ENCODE results near the gene EPB41L5. TPM values are rescaled to one million over a fixed set of nuclear protein-coding genes. Genes with fewer than 3 reads are reported as not detected.
A peak's percentile ranks its signal among the peaks of the same experiment; 100 is the strongest.

EPB41L5 gene
- total RNA-seq, 1 donor from 2014 or later, result 16.2 TPM

DNA sequence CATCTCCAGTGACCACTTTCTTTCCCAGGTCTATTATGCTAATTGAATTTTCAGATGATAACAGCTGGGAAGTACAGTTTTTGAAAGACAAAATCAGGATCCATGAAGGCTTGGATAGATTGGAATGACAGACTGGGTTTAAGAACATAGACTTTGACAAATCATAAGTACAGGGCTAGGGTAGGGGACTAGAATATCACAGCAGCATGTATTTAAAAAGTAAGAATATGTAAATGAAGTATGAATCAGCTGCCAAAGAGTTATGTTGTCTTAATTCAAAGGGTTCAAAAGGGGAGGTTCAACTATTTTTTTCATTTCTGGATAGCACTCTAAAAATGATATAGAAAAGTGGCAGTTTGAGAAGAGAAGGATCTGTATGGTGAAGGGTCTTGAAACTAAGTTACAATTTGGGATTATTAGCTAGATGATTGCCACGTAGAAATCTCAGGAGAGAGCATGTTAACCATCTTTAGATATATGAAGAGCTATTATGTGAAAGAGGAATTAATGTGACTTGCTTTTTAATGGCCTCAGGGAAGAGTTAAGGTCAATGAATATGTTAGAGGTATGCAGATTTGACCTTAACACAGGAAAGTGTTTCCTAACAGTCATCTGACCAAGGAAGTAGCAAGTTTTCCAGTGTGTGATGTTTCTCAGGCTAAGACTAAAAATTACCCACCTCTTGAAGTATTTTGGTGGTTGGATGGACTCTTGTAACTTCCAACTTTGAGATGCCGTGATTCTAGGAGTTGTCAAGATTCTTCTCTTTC, 128.6 kb downstream of the EPB41L5 start:
- Histone ChIP-seq H4K20me1 (ENCODE audit: insufficient read depth, low read length) (no peaks in the 10 kb centered on the region), H2AFZ (ENCODE audit: low read depth, low read length) (no peak overlapping the region), H3K27me3 (ENCODE audit: insufficient read depth, low read length) (no peaks in the 10 kb centered on the region), H3K36me3 (ENCODE audit: insufficient read depth, low read length) (no peaks in the 10 kb centered on the region), H3K4me1 (ENCODE audit: insufficient read depth, low read length) (no peaks in the 10 kb centered on the region), H3K79me2 (ENCODE audit: insufficient read depth, low read length) (no peaks in the 10 kb centered on the region), H3K9ac (ENCODE audit: low read length) (no peak overlapping the region), H3K9me3 (ENCODE audit: insufficient read depth, low read depth, low read length) (no peaks in the 10 kb centered on the region), H3K27ac (ENCODE audit: low read depth, low read length) (no peak overlapping the region), H3K4me2 (ENCODE audit: low read length) (no peak overlapping the region), H3K4me3 (ENCODE audit: insufficient read depth, low read depth, low read length) (no peak overlapping the region)
- no peak for DNase-seq (ENCODE audit: low read depth)
- TF ChIP-seq, protein P1, sequence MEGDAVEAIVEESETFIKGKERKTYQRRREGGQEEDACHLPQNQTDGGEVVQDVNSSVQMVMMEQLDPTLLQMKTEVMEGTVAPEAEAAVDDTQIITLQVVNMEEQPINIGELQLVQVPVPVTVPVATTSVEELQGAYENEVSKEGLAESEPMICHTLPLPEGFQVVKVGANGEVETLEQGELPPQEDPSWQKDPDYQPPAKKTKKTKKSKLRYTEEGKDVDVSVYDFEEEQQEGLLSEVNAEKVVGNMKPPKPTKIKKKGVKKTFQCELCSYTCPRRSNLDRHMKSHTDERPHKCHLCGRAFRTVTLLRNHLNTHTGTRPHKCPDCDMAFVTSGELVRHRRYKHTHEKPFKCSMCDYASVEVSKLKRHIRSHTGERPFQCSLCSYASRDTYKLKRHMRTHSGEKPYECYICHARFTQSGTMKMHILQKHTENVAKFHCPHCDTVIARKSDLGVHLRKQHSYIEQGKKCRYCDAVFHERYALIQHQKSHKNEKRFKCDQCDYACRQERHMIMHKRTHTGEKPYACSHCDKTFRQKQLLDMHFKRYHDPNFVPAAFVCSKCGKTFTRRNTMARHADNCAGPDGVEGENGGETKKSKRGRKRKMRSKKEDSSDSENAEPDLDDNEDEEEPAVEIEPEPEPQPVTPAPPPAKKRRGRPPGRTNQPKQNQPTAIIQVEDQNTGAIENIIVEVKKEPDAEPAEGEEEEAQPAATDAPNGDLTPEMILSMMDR (IDR thresholded peaks at IDR 0.05; ENCODE audit: insufficient read depth, low read depth, low read length), result no peak
- TF ChIP-seq EZH2 (IDR thresholded peaks at IDR 0.05; ENCODE audit: insufficient read depth, low read length), result no peak
- no peak for FAIRE-seq
- no peaks in the 10 kb centered on the region for H3K36me3 Mint-ChIP-seq (ENCODE audit: low read depth, unreplicated experiment)
- no peaks in the 10 kb centered on the region for H3K9me3 Mint-ChIP-seq (ENCODE audit: unreplicated experiment)
- no peak overlapping the region for H3K4me3 Mint-ChIP-seq (ENCODE audit: unreplicated experiment)
- no peaks in the 10 kb centered on the region for H3K4me1 Mint-ChIP-seq (ENCODE audit: low read depth, unreplicated experiment)
- H3K27ac Mint-ChIP-seq (ENCODE audit: unreplicated experiment), result no peak overlapping the region
- no peaks in the 10 kb centered on the region for H3K27me3 Mint-ChIP-seq (ENCODE audit: low read depth, unreplicated experiment)

DNA sequence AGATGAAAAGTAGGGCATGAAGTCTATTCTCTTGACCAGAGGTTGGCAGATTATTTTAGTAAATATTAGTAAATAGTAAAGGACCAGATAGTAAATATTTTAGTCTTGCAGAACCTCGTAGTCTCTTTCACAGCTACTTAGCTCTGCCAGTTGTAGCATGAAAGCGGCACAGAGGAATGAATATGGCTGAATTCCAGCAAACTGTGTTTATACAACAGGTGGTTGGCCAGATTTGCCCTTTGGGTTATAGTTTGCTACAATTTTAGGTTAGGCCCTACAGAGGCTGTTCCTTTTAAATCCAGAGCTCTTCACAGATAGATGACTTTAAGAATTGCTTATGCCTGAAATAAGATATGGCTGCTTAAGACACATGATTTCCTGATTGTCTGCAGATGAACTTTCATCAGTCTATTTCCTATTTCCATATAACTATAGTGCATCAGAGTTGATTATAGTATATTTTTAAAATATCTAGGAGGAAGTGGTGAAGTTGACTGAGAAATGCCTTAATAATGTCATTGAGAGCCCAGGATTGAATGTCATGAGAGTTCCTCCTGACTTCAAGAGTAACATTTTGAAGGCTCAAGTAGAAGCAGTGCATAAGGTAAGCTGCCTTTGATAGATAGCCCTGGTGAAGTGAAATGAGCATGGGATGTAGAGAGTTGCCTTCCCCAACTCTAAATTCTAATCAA, 129.8 kb downstream of the EPB41L5 start:
- no peaks in the 10 kb centered on the region for H4K20me1 ChIP-seq (ENCODE audit: insufficient read depth, low read length)
- no peaks in the 10 kb centered on the region for H3K27me3 ChIP-seq (ENCODE audit: insufficient read depth, low read length)
- no peaks in the 10 kb centered on the region for H3K79me2 ChIP-seq (ENCODE audit: insufficient read depth, low read length)
- Mint-ChIP-seq H3K4me1 (ENCODE audit: low read depth, unreplicated experiment) (no peaks in the 10 kb centered on the region), H3K4me3 (ENCODE audit: unreplicated experiment) (no peak overlapping the region), H3K36me3 (ENCODE audit: low read depth, unreplicated experiment) (no peaks in the 10 kb centered on the region), H3K9me3 (ENCODE audit: unreplicated experiment) (no peaks in the 10 kb centered on the region), H3K27me3 (ENCODE audit: low read depth, unreplicated experiment) (no peaks in the 10 kb centered on the region), H3K27ac (ENCODE audit: unreplicated experiment) (no peak overlapping the region)
- no peak overlapping the region for H2AFZ ChIP-seq (ENCODE audit: low read depth, low read length)
- DNase-seq (ENCODE audit: low read depth), result no peak
- no peak overlapping the region for H3K4me2 ChIP-seq (ENCODE audit: low read length)
- H3K4me1 ChIP-seq (ENCODE audit: insufficient read depth, low read length), result no peaks in the 10 kb centered on the region
- no peak overlapping the region for H3K27ac ChIP-seq (ENCODE audit: low read depth, low read length)
- no peak overlapping the region for H3K9ac ChIP-seq (ENCODE audit: low read length)
- no peaks in the 10 kb centered on the region for H3K9me3 ChIP-seq (ENCODE audit: insufficient read depth, low read depth, low read length)
- FAIRE-seq, result no peak
- H3K4me3 ChIP-seq (ENCODE audit: insufficient read depth, low read depth, low read length), result no peak overlapping the region
- no peak for TF ChIP-seq EZH2 (IDR thresholded peaks at IDR 0.05; ENCODE audit: insufficient read depth, low read length)
- TF ChIP-seq, protein P1 (IDR thresholded peaks at IDR 0.05; ENCODE audit: insufficient read depth, low read depth, low read length), result no peak
- H3K36me3 ChIP-seq (ENCODE audit: insufficient read depth, low read length), result no peaks in the 10 kb centered on the region

DNA sequence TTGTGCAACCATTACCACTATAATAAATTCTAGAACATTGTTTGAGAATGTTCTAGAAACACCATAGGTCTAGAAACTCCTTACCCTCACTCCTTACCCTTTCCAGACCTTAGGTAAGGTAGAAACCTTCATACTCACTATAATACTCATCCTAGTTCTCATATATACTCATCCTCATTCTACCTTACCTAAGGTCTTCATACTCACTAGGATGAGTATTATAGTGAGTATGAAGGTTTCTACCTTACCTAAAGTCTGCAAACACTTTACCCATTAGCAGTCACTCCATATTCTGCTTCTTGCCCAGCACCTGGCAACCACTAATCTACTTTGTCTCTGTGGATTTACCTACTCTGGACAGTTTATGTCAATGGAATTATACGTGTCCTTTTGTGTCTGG, 135.4 kb downstream of the EPB41L5 start:
- H3K36me3 ChIP-seq (ENCODE audit: insufficient read depth, low read length), result no peaks in the 10 kb centered on the region
- no peak overlapping the region for H3K4me3 Mint-ChIP-seq (ENCODE audit: unreplicated experiment)
- H3K4me1 Mint-ChIP-seq (ENCODE audit: low read depth, unreplicated experiment), result no peaks in the 10 kb centered on the region
- H3K27me3 Mint-ChIP-seq (ENCODE audit: low read depth, unreplicated experiment), result no peaks in the 10 kb centered on the region
- H3K9ac ChIP-seq (ENCODE audit: low read length), result no peak overlapping the region
- H3K4me2 ChIP-seq (ENCODE audit: low read length), result no peak overlapping the region
- no peaks in the 10 kb centered on the region for H3K27me3 ChIP-seq (ENCODE audit: insufficient read depth, low read length)
- no peak overlapping the region for H3K4me3 ChIP-seq (ENCODE audit: insufficient read depth, low read depth, low read length)
- TF ChIP-seq, protein P1 (IDR thresholded peaks at IDR 0.05; ENCODE audit: insufficient read depth, low read depth, low read length), result no peak
- no peak for TF ChIP-seq EZH2 (IDR thresholded peaks at IDR 0.05; ENCODE audit: insufficient read depth, low read length)
- FAIRE-seq (peak; percentile 76), DNase-seq (ENCODE audit: low read depth) (no peak)
- peaks cover 8% of the 10 kb centered on the region for H3K36me3 Mint-ChIP-seq (ENCODE audit: low read depth, unreplicated experiment)
- H2AFZ ChIP-seq (ENCODE audit: low read depth, low read length), result no peak overlapping the region
- no peaks in the 10 kb centered on the region for H3K9me3 ChIP-seq (ENCODE audit: insufficient read depth, low read depth, low read length)
- no peaks in the 10 kb centered on the region for H4K20me1 ChIP-seq (ENCODE audit: insufficient read depth, low read length)
- H3K27ac Mint-ChIP-seq (ENCODE audit: unreplicated experiment), result no peak overlapping the region
- no peak overlapping the region for H3K27ac ChIP-seq (ENCODE audit: low read depth, low read length)
- H3K9me3 Mint-ChIP-seq (ENCODE audit: unreplicated experiment), result peaks cover 8% of the 10 kb centered on the region
- H3K79me2 ChIP-seq (ENCODE audit: insufficient read depth, low read length), result no peaks in the 10 kb centered on the region
- H3K4me1 ChIP-seq (ENCODE audit: insufficient read depth, low read length), result no peaks in the 10 kb centered on the region
